ENCODE measurements around the gene OR8D2.

Gene OR8D2

GRCh38 chr11:124320097-124320496, at the start of gene OR8D2:
Gene OR8D2 (minus strand): TSS chr11:124320197. CDS start chr11:124320197, 0 bp downstream.
- H3K9me3 Mint-ChIP-seq = no peaks in the 10 kb centered on the region
- no peak within 1 kb of the TSS for H3K27ac Mint-ChIP-seq
- no peaks in the 10 kb centered on the region for H3K4me1 Mint-ChIP-seq
- no peak within 1 kb of the TSS for H3K4me3 Mint-ChIP-seq
- no peak for TF ChIP-seq CTCF (IDR thresholded peaks at IDR 0.05)
- peaks cover 32% of the 10 kb centered on the region for H3K27me3 Mint-ChIP-seq (ENCODE audit: low read depth, poor library complexity)
- DNase-seq = no peak
- H3K36me3 Mint-ChIP-seq (ENCODE audit: low read depth) = no peaks in the 10 kb centered on the region

DNA sequence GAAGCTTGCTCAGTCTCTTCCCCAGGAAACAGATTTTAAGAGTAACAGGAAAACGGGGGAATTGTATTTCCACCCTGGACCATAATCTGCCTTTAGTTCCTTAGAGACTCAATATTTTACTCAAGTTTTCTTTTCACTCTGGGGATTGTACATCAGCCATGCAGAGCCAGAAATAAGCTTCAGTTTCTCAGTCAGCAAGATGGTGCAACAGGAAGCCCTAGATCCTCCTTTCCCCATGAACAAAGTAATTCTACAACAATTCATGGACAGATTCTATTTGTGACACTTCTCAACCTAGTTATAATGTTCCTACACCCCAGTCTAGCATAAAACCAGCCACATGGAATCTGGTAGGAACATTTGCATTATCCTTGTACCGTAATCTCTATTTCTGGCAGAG, 39.6 kb upstream of the OR8D2 start:
- no peak for TF ChIP-seq CTCF (IDR thresholded peaks at IDR 0.05)
- no peak for DNase-seq
- Mint-ChIP-seq H3K27me3 (ENCODE audit: low read depth, poor library complexity) (peaks cover 11% of the 10 kb centered on the region), H3K4me3 (no peak overlapping the region), H3K4me1 (no peaks in the 10 kb centered on the region), H3K27ac (no peak overlapping the region), H3K9me3 (no peaks in the 10 kb centered on the region), H3K36me3 (ENCODE audit: low read depth) (no peaks in the 10 kb centered on the region)

DNA sequence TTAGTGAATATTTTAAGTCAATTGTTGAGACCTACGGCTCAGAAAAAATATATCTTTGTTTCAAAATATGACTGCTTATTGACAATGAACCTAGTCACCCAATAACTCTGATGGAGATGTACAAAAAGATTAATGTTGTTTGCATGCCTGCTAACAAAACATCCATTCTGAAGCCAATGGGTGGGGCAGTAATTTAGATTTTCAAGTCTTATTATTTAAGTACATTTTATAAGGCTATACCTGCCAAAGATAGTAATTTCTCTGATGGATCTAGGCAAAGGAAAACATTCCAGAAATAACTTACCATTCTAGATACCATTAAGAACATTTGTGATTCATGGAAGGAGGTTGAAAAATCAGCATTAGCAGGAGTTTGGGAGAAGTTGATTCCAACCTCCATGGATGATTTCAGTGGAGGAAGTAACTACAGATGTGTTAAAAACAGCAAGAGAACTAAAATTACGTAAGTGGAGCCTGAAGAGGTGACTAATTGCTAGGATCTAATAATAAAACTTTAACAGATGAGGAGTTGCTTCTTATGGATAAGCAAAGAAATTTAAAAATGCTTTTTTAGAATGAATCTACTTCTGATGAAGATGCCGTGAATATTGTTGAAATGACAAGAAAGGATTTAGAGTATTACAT, 26.4 kb upstream of the OR8D2 start:
- DNase-seq = no peak
- Mint-ChIP-seq H3K9me3 (peaks cover 30% of the 10 kb centered on the region), H3K27me3 (ENCODE audit: low read depth, poor library complexity) (peaks cover 2% of the 10 kb centered on the region), H3K27ac (no peak overlapping the region), H3K36me3 (ENCODE audit: low read depth) (no peaks in the 10 kb centered on the region), H3K4me1 (no peaks in the 10 kb centered on the region), H3K4me3 (no peak overlapping the region)
- TF ChIP-seq CTCF (IDR thresholded peaks at IDR 0.05) = no peak

DNA sequence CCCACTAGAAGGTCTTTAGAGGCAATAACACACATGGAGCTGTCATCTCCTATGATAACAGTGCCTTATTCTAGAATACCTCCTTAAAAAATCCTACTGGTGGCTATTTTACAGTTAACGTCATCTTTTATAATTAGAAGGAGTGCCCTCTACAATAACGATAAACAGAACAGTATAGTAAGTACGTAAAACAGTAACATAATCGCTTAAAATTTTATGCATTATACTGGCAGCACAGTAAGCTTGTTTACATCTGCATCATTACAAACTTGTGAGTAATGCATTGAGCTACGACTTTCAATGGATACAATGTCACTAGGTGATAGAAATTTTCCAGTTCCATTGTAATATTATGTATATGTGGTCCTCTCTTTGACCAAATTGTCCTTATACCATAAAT, 24.3 kb upstream of the OR8D2 start:
- no peaks in the 10 kb centered on the region for H3K4me1 Mint-ChIP-seq
- no peak for DNase-seq
- no peaks in the 10 kb centered on the region for H3K36me3 Mint-ChIP-seq (ENCODE audit: low read depth)
- no peak overlapping the region for H3K27ac Mint-ChIP-seq
- peaks cover 17% of the 10 kb centered on the region for H3K9me3 Mint-ChIP-seq
- H3K27me3 Mint-ChIP-seq (ENCODE audit: low read depth, poor library complexity) = peaks cover 2% of the 10 kb centered on the region
- no peak for TF ChIP-seq CTCF (IDR thresholded peaks at IDR 0.05)
- no peak overlapping the region for H3K4me3 Mint-ChIP-seq

DNA sequence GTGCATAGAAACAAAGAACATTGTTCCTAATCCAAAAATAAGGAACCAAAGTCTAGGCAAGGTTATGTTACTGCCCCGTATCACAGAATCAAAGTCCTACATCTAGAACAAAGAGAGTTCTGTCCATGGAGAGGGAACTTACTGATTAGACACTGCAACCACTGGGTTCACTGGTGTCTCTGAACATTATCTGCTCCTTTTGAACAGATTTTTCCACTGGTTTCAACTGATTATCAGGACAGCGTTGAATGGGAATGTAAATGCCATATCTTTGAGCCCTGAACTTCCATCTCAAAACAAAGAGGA, 20.1 kb upstream of the OR8D2 start:
- no peak for DNase-seq
- Mint-ChIP-seq H3K36me3 (ENCODE audit: low read depth) (no peaks in the 10 kb centered on the region), H3K27me3 (ENCODE audit: low read depth, poor library complexity) (peaks cover 6% of the 10 kb centered on the region), H3K27ac (no peak overlapping the region), H3K9me3 (no peaks in the 10 kb centered on the region), H3K4me1 (no peaks in the 10 kb centered on the region), H3K4me3 (no peak overlapping the region)
- TF ChIP-seq CTCF (IDR thresholded peaks at IDR 0.05) = no peak

GRCh38 chr11:124339396-124340141, 19.6 kb upstream of the OR8D2 start:
- TF ChIP-seq CTCF (IDR thresholded peaks at IDR 0.05) = no peak
- Mint-ChIP-seq H3K27ac (no peak overlapping the region), H3K9me3 (no peaks in the 10 kb centered on the region), H3K4me1 (no peaks in the 10 kb centered on the region), H3K27me3 (ENCODE audit: low read depth, poor library complexity) (peaks cover 6% of the 10 kb centered on the region), H3K36me3 (ENCODE audit: low read depth) (no peaks in the 10 kb centered on the region), H3K4me3 (no peak overlapping the region)
- DNase-seq = no peak
